Liver (tissue), 3 donors: ENCODE data around the gene C11orf68.

Experiments
- CTCF ChIP-seq: fragments of 150-350 bp; IDR thresholded peaks from 2 replicates; pipeline ENCODE4 v1.5.1; 2017; ENCODE audit warnings: improper control_type of control experiment, low read depth, low read length; ENCODE audit not compliant: missing input control
- EGR1 ChIP-seq, 2 donors: IDR thresholded peaks; 2 replicates each; pipeline ENCODE4 v1.6.1; 2016 to 2018; ENCODE audit warnings: antibody characterized with exemption in 2 of 2, low read depth in 2 of 2
- FOXA1 ChIP-seq: IDR thresholded peaks from 2 replicates; pipeline ENCODE4 v1.6.1; 2016; ENCODE audit warnings: antibody characterized with exemption
- JUND ChIP-seq, 2 donors: IDR thresholded peaks; 2 replicates each; pipeline ENCODE4 v1.6.1; 2016; ENCODE audit warnings: antibody characterized with exemption in 2 of 2
- MAX ChIP-seq: IDR thresholded peaks from 2 replicates; pipeline ENCODE4 v1.6.1; 2016; ENCODE audit warnings: antibody characterized with exemption
- REST ChIP-seq: IDR thresholded peaks from 2 replicates; pipeline ENCODE4 v1.6.1; 2016; ENCODE audit warnings: antibody characterized with exemption, mild to moderate bottlenecking
- SP1 ChIP-seq: IDR thresholded peaks from 2 replicates; pipeline ENCODE4 v1.6.1; 2018; ENCODE audit warnings: antibody characterized with exemption, mild to moderate bottlenecking
- TAF1 ChIP-seq: conservative IDR thresholded peaks from 2 replicates; pipeline ENCODE4 v1.6.1; 2016; ENCODE audit warnings: antibody characterized with exemption, mild to moderate bottlenecking
- YY1 ChIP-seq: IDR thresholded peaks from 2 replicates; pipeline ENCODE4 v1.6.1; 2016; ENCODE audit warnings: antibody characterized with exemption, mild to moderate bottlenecking
- ZBTB33 ChIP-seq: IDR thresholded peaks from 2 replicates; pipeline ENCODE4 v1.6.1; 2016; ENCODE audit warnings: antibody characterized with exemption
- donor health status: healthy.
- donor health status: healthy.

DNA sequence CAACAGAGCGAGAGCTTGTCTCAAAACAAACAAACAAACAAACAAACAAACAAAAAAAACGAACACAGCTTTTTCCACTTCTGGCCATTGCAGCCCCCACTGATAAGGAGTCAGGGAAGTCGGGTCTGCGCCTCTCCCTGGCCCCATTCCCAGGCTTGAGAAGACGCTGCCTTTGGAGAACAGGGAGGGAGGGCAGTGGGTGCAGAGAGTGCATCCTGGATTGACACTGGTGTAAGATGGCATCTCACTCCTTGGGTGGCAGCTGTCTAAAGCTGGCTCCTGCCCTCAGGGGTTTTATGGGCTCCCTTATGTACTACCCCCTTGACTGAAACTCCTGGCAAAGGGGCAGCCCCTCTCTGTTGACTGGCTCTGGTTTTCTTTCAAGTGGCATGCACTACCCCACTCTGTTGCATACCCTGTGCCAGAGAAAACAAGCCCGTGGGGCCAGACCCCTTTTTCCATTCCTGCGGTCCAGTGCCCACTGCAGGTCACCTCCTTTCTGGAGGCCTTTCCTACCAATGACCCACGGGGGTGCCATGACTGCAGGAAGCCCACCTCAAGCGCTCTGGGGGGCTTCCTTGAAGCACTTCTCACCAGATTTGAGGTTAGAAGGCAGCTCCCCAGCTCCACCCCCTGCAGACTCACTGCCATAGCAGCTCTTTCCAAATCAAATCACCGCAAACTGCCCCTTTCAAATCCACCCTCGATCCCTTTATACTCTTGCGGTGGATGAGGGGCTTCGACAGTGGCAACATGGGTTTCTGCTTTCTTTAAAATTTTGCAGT is 13.1 kb upstream of the C11orf68 start:
- no peak for TF ChIP-seq SP1
- TF ChIP-seq YY1, result no peak
- no peak for TF ChIP-seq CTCF
- no peak for TF ChIP-seq TAF1
- TF ChIP-seq FOXA1, result no peak
- no peak for TF ChIP-seq JUND (IDR thresholded peaks at IDR 0.05)
- no peak for TF ChIP-seq ZBTB33
- TF ChIP-seq REST, result no peak
- no peak for TF ChIP-seq EGR1 (IDR thresholded peaks at IDR 0.05; ENCODE audit: low read depth in 2 of 2)
- no peak for TF ChIP-seq MAX
